ENCODE measurements around the gene S100A3.

Gene S100A3

DNA sequence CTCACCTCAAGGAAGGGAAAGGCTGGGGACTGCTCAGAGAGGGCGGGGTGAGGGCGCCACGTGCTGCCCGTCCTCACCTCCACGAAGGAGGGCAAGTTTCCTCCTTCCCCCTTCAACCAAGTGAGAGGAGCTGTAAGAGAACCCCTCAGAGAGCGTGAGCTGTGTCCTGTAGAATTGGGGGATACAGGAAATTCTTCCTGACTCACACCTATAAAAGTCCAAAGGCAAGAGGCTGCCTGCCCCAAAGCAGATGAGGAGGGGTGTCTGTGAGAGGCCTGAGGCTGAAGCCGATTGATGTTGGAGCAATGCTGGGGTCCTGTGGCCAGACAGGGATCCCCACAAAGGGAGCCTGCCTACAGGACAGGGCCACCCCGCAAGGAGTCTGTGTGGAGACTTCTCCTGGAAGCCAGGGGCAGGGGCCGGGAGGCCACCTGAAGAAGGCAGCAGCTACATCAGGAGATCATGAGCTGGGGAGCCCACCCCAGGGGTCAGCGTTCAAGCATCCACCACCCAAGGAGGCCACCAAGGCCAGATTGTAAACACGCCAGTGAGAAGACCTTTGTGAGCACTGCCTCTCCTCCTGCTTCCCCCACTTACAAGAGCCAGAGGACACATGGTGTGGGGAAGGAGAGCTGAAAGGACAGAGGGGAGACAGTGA, 41.0 kb downstream of the S100A3 start:
- no peak overlapping the region for H3K4me3 ChIP-seq (ENCODE audit: low read length in 2 of 2)
- H3K27ac ChIP-seq (ENCODE audit: low read length) = no peak overlapping the region
- no peaks in the 10 kb centered on the region for H3K27me3 ChIP-seq (ENCODE audit: control insufficient read depth in 1 of 2, insufficient read depth in 2 of 2, low read length in 2 of 2)
- H3K9me3 ChIP-seq (ENCODE audit: control insufficient read depth in 2 of 2, low read length in 2 of 2) = no peaks in the 10 kb centered on the region
- H3K4me1 ChIP-seq (ENCODE audit: control insufficient read depth, insufficient read depth, low read length) = peaks cover 20% of the 10 kb centered on the region
- no peak overlapping the region for H3K9ac ChIP-seq (ENCODE audit: low read length in 2 of 2)
- H3K36me3 ChIP-seq (ENCODE audit: control insufficient read depth in 2 of 2, insufficient read depth in 2 of 2, low read length in 2 of 2) = no peaks in the 10 kb centered on the region

DNA sequence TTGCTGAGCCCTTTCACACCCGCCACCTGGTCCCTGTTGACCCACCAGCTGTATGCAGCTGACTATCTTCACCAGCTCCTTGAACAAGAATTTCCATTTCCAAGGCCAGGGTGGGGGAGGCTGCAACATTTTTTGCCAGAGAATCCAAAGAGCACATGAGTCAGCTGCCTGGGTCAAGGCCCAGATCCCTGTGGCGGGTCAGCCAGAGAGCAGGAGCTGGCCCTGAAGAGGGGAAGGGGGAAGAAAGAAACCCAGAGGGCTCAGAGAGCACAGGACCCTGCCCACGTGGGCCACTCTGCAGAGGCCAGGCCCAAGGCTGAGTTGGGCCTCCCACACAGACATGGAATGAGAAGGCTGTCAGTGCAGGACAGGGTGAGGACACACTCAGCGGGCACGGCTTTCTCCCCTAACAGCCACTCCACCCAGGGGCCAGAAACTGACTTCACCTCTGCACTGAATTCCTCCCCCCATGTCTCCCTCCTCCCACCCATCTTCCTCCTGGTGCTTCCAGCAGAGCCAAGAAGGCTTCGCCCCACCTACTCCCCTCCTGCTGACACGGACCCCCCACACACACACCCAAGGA, 42.1 kb downstream of the S100A3 start:
- Histone ChIP-seq H3K27ac (ENCODE audit: low read length) (peak overlapping the region; percentile 31), H3K9me3 (ENCODE audit: control insufficient read depth in 2 of 2, low read length in 2 of 2) (no peaks in the 10 kb centered on the region), H3K27me3 (ENCODE audit: control insufficient read depth in 1 of 2, insufficient read depth in 2 of 2, low read length in 2 of 2) (no peaks in the 10 kb centered on the region), H3K36me3 (ENCODE audit: control insufficient read depth in 2 of 2, insufficient read depth in 2 of 2, low read length in 2 of 2) (no peaks in the 10 kb centered on the region), H3K4me1 (ENCODE audit: control insufficient read depth, insufficient read depth, low read length) (peaks cover 20% of the 10 kb centered on the region), H3K4me3 (ENCODE audit: low read length in 2 of 2) (peak overlapping the region in 1 of 2 donors; percentile 35), H3K9ac (ENCODE audit: low read length in 2 of 2) (peak overlapping the region; percentile 21 to 43)

DNA sequence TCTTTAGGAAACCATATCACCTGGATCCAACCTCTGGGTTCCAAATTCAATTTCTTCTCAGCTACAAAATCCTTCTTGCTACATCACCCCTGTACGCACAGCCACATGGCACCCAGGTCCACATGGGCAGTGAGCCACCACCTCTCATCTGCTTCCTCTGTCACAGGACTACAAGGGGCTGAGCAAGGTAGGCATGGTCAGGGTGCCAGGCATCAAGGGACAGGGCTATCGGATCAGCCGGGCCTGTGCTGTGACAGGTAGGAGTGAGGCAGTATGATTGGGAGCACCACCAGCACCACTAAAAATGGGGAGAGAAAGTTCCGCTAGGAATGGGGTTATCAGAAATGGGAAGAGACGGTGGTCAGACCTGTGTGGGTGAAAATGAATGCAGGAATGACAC, 42.7 kb downstream of the S100A3 start:
- Histone ChIP-seq H3K27ac (ENCODE audit: low read length) (peak overlapping the region; percentile 31), H3K4me1 (ENCODE audit: control insufficient read depth, insufficient read depth, low read length) (peaks cover 20% of the 10 kb centered on the region), H3K4me3 (ENCODE audit: low read length in 2 of 2) (peak overlapping the region in 1 of 2 donors; percentile 35), H3K36me3 (ENCODE audit: control insufficient read depth in 2 of 2, insufficient read depth in 2 of 2, low read length in 2 of 2) (no peaks in the 10 kb centered on the region), H3K9ac (ENCODE audit: low read length in 2 of 2) (no peak overlapping the region), H3K9me3 (ENCODE audit: control insufficient read depth in 2 of 2, low read length in 2 of 2) (no peaks in the 10 kb centered on the region), H3K27me3 (ENCODE audit: control insufficient read depth in 1 of 2, insufficient read depth in 2 of 2, low read length in 2 of 2) (no peaks in the 10 kb centered on the region)

DNA sequence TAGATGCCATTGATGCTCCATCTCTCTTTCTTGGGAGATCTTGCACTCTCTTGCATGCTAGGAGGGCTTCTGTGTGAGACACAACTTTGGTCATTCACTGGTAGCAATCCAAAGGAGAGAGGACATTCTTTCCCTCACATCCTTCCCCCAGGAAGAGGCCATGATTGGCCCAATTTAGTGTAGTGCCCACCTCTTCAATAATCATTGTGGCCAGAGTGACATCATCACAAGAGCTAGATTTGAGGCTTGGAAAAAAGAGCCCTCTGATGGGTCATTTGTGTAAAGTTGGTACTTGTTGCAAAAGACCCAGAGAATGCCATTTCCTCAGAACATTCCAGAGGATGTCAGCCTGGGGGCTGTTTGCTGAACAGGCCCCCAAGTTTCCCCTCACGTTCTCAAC, 43.5 kb downstream of the S100A3 start:
- no peak overlapping the region for H3K9ac ChIP-seq (ENCODE audit: low read length in 2 of 2)
- H3K4me3 ChIP-seq (ENCODE audit: low read length in 2 of 2) = no peak overlapping the region
- H3K4me1 ChIP-seq (ENCODE audit: control insufficient read depth, insufficient read depth, low read length) = peaks cover 14% of the 10 kb centered on the region
- H3K9me3 ChIP-seq (ENCODE audit: control insufficient read depth in 2 of 2, low read length in 2 of 2) = no peaks in the 10 kb centered on the region
- no peak overlapping the region for H3K27ac ChIP-seq (ENCODE audit: low read length)
- no peaks in the 10 kb centered on the region for H3K27me3 ChIP-seq (ENCODE audit: control insufficient read depth in 1 of 2, insufficient read depth in 2 of 2, low read length in 2 of 2)
- H3K36me3 ChIP-seq (ENCODE audit: control insufficient read depth in 2 of 2, insufficient read depth in 2 of 2, low read length in 2 of 2) = no peaks in the 10 kb centered on the region

DNA sequence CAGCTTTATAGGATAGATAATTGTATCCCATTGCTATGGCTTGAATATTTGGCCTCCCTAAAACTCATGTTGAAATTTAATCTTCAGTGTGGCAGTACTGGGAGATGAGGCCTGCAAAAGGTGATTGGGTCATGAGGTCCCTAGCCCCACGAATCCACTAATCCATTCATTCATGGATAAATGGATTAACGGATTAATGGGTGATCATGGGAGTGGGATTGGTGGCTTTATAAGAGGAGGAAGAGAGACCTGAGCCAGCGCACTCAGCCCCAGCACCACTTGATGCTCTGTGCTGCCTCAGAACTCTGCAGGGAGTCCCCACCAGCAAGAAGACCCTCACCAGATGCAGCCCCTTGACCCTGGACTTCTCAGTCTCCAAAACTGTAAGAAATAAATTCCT, 45.3 kb downstream of the S100A3 start:
- Histone ChIP-seq H3K9me3 (ENCODE audit: control insufficient read depth in 2 of 2, low read length in 2 of 2) (no peaks in the 10 kb centered on the region), H3K9ac (ENCODE audit: low read length in 2 of 2) (no peak overlapping the region), H3K4me1 (ENCODE audit: control insufficient read depth, insufficient read depth, low read length) (peaks cover 13% of the 10 kb centered on the region), H3K4me3 (ENCODE audit: low read length in 2 of 2) (no peak overlapping the region), H3K27me3 (ENCODE audit: control insufficient read depth in 1 of 2, insufficient read depth in 2 of 2, low read length in 2 of 2) (peaks cover 0 to 3% of the 10 kb centered on the region in 2 donors), H3K27ac (ENCODE audit: low read length) (no peak overlapping the region), H3K36me3 (ENCODE audit: control insufficient read depth in 2 of 2, insufficient read depth in 2 of 2, low read length in 2 of 2) (no peaks in the 10 kb centered on the region)

DNA sequence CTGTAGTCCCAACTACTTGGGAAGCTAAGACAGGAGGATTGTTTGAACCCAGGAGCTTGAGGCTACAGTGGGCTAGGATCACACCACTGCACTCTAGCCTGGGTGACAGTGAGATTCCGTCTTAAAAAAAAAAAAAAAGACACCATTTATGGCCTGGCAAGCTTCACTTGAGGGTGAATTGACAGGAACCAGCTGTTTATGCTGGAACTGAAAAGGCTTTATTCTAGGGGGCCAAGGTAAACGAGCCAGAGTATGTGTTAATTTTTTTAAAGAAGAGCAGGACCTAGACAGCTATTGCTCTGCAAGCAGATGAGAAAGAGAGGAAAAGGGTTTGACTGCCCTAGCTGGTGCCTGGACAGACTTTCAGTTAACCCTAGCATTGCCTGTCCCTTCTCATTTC, 50.3 kb downstream of the S100A3 start:
- no peak overlapping the region for H3K4me3 ChIP-seq (ENCODE audit: low read length in 2 of 2)
- H3K36me3 ChIP-seq (ENCODE audit: control insufficient read depth in 2 of 2, insufficient read depth in 2 of 2, low read length in 2 of 2) = no peaks in the 10 kb centered on the region
- peaks cover 3% of the 10 kb centered on the region for H3K4me1 ChIP-seq (ENCODE audit: control insufficient read depth, insufficient read depth, low read length)
- H3K27ac ChIP-seq (ENCODE audit: low read length) = no peak overlapping the region
- H3K27me3 ChIP-seq (ENCODE audit: control insufficient read depth in 1 of 2, insufficient read depth in 2 of 2, low read length in 2 of 2) = peaks cover 0 to 3% of the 10 kb centered on the region in 2 donors
- no peaks in the 10 kb centered on the region for H3K9me3 ChIP-seq (ENCODE audit: control insufficient read depth in 2 of 2, low read length in 2 of 2)
- H3K9ac ChIP-seq (ENCODE audit: low read length in 2 of 2) = no peak overlapping the region
